Astrocyte of the spinal cord (primary cell): ENCODE data around the gene RFX6.

Experiments
- DNase-seq: peaks from one replicate; pipeline ENCODE4 v3.0.0; 2011; ENCODE audit warnings: low read depth, low spot score
- H3K4me3 ChIP-seq: 2 replicates; pipeline ENCODE4 v1.5.1; 2011; ENCODE audit warnings: low read depth, mild to moderate bottlenecking, low read length, moderate library complexity
- CTCF ChIP-seq: IDR thresholded peaks from 2 replicates; pipeline ENCODE4 v1.5.1; 2012; ENCODE audit warnings: low read depth, mild to moderate bottlenecking, low read length, inconsistent platforms
- in situ Hi-C: cut with HindIII; loops from 2 replicates; pipeline ENCODE4 v1.10.0; 2017; ENCODE audit warnings: low sequenced_read_pairs

RFX6 gene

GRCh38 chr6:116877743-116878142 is 701 bp downstream of the RFX6 start:
- in situ Hi-C loops = no loop called here
- H3K4me3 ChIP-seq = no peak overlapping the region
- no peak for TF ChIP-seq CTCF
- no peak for DNase-seq

GRCh38 chr6:116881236-116881635 is 4.2 kb downstream of the RFX6 start:
- in situ Hi-C loops = no loop called here
- DNase-seq = no peak
- H3K4me3 ChIP-seq = no peak overlapping the region
- TF ChIP-seq CTCF = no peak

- in situ Hi-C loops = no loop called here
- H3K4me3 ChIP-seq = no peak overlapping the region
- no peak for TF ChIP-seq CTCF
- no peak for DNase-seq
Measured at GRCh38 chr6:116883005-116883404, 6.0 kb downstream of the RFX6 start.

- DNase-seq = no peak
- H3K4me3 ChIP-seq = no peak overlapping the region
- in situ Hi-C loops = no loop called here
- no peak for TF ChIP-seq CTCF
Measured at GRCh38 chr6:116884530-116884929, 7.5 kb downstream of the RFX6 start.

GRCh38 chr6:116887168-116887567 is 10.1 kb downstream of the RFX6 start:
- TF ChIP-seq CTCF = no peak
- no peak overlapping the region for H3K4me3 ChIP-seq
- in situ Hi-C loops = no loop called here
- DNase-seq = no peak

- H3K4me3 ChIP-seq = no peak overlapping the region
- no peak for DNase-seq
- no peak for TF ChIP-seq CTCF
- in situ Hi-C loops = no loop called here
Measured at GRCh38 chr6:116887894-116888293, 10.9 kb downstream of the RFX6 start.
